GM23248 (cell line): ENCODE measurements around the gene SUFU. TPM values are rescaled to one million over a fixed set of nuclear protein-coding genes. Genes with fewer than 3 reads are reported as not detected.

Experiments
- DNase-seq: peaks from one replicate; pipeline ENCODE4 v3.0.0-alpha.2; 2015
- H2AFZ ChIP-seq: fragments of 200-600 bp; sonication (generic); 2 replicates; pipeline ENCODE4 v1.6.1; 2016; ENCODE audit warnings: antibody characterized with exemption
- H3F3A ChIP-seq: fragments of 200-600 bp; sonication (generic); 2 replicates; pipeline ENCODE4 v1.6.1; 2016; ENCODE audit warnings: mild to moderate bottlenecking, antibody characterized with exemption, mixed run types; ENCODE audit not compliant: insufficient read depth
- H3K27ac ChIP-seq: fragments of 200-600 bp; sonication (generic); 2 replicates; pipeline ENCODE4 v1.5.1; 2016; ENCODE audit warnings: mild to moderate bottlenecking
- H3K27me3 ChIP-seq: fragments of 200-600 bp; sonication (generic); replicated peaks from 2 replicates; pipeline ENCODE4 v1.6.1; 2016; ENCODE audit warnings: mild to moderate bottlenecking; ENCODE audit not compliant: insufficient read depth
- H3K36me3 ChIP-seq: fragments of 200-600 bp; sonication (generic); 2 replicates; pipeline ENCODE4 v1.6.1; 2016; ENCODE audit warnings: low read depth, mild to moderate bottlenecking
- H3K4me1 ChIP-seq: fragments of 200-600 bp; sonication (generic); 2 replicates; pipeline ENCODE4 v1.6.1; 2016; ENCODE audit warnings: mild to moderate bottlenecking; ENCODE audit not compliant: insufficient read depth
- H3K4me2 ChIP-seq: fragments of 200-600 bp; sonication (generic); one replicate; pipeline ENCODE4 v1.6.1; 2016; ENCODE audit warnings: mild to moderate bottlenecking; ENCODE audit not compliant: unreplicated experiment
- H3K4me3 ChIP-seq: fragments of 200-600 bp; sonication (generic); 2 replicates; pipeline ENCODE4 v1.5.1; 2016; ENCODE audit warnings: mild to moderate bottlenecking
- H3K79me2 ChIP-seq: fragments of 200-600 bp; sonication (generic); 2 replicates; pipeline ENCODE4 v1.6.1; 2016; ENCODE audit warnings: mild to moderate bottlenecking; ENCODE audit not compliant: insufficient read depth
- H3K9ac ChIP-seq: fragments of 200-600 bp; sonication (generic); 2 replicates; pipeline ENCODE4 v1.6.1; 2016; ENCODE audit warnings: mild to moderate bottlenecking
- H3K9me2 ChIP-seq: fragments of 200-600 bp; sonication (generic); 2 replicates; pipeline ENCODE4 v1.6.1; 2016; ENCODE audit warnings: mixed run types, mild to moderate bottlenecking, moderate library complexity; ENCODE audit not compliant: insufficient read depth
- H3K9me3 ChIP-seq: fragments of 200-600 bp; sonication (generic); one replicate; pipeline ENCODE4 v1.6.1; 2017; ENCODE audit warnings: low read depth
- H4K20me1 ChIP-seq: fragments of 200-600 bp; sonication (generic); 2 replicates; pipeline ENCODE4 v1.6.0; 2016; ENCODE audit not compliant: insufficient read depth
- EZH2 ChIP-seq: fragments of 200-600 bp; sonication (generic); IDR thresholded peaks from 2 replicates; pipeline ENCODE4 v1.6.1; 2018; ENCODE audit warnings: antibody characterized with exemption, mild to moderate bottlenecking; ENCODE audit not compliant: insufficient read depth, poor library complexity, severe bottlenecking
- EZH2phosphoT487 ChIP-seq: fragments of 200-600 bp; sonication (generic); IDR thresholded peaks from 2 replicates; pipeline ENCODE4 v1.6.1; 2018; ENCODE audit warnings: antibody characterized with exemption, moderate library complexity, mild to moderate bottlenecking, low read depth; ENCODE audit not compliant: insufficient read depth
- WGBS, 2 experiments: methylation state at CpG; one replicate each; pipeline ENCODE4 v1.1.6; 2015 to 2017; ENCODE audit warnings: low lambda C conversion rate in 2 of 2, low coverage in 1 of 2; ENCODE audit errors: missing lambda C conversion rate in 2 of 2; 5-methylcytosine and 5-hydroxymethylcytosine counted together
- in situ Hi-C: fragments of 300-500 bp; cut with MboI; formaldehyde crosslinking; loops from 2 replicates; pipeline ENCODE4 v1.15.0; 2020
- polyA plus RNA-seq: library from polyadenylated mRNA; unstranded; fragments of >200 nt; fragmentation: Nextera tagmentation; extraction: Ambion mirVana; gene quantifications from 2 replicates; pipeline ENCODE4 v1.2.1, GENCODE V29; 2016
- total RNA-seq: library from RNA; depleted of rRNA; stranded (reverse); fragments of >200 nt; shearing (Covaris generic); gene quantifications from 2 replicates; pipeline ENCODE4 v1.2.3, GENCODE V29; 2014

Gene SUFU
- total and polyA plus RNA-seq, 2 experiments from 2014 or later: 3.1 to 5.0 TPM

- no peaks in the 10 kb centered on the region for H3K9me2 ChIP-seq
- no peaks in the 10 kb centered on the region for H3K36me3 ChIP-seq
- no peaks in the 10 kb centered on the region for H3F3A ChIP-seq
- peaks cover 16% of the 10 kb centered on the region for H3K79me2 ChIP-seq
- no peak overlapping the region for H2AFZ ChIP-seq
- no peaks in the 10 kb centered on the region for H3K9me3 ChIP-seq
- no peak overlapping the region for H3K4me3 ChIP-seq
- in situ Hi-C loops: no loop called here
- no peak overlapping the region for H3K9ac ChIP-seq
- no peaks in the 10 kb centered on the region for H3K4me1 ChIP-seq
- WGBS, 2 experiments: 85 to 86% methylated on average over 8 of the region's 8 CpGs
- no peak overlapping the region for H3K27ac ChIP-seq
- no peak for TF ChIP-seq EZH2
- TF ChIP-seq EZH2phosphoT487: no peak
- H3K27me3 ChIP-seq: no peaks in the 10 kb centered on the region
- DNase-seq: no peak
- no peak overlapping the region for H3K4me2 ChIP-seq
- no peaks in the 10 kb centered on the region for H4K20me1 ChIP-seq
These were observed 62.0 kb downstream of the SUFU start for GRCh38 chr10:102565793-102566192.

DNA sequence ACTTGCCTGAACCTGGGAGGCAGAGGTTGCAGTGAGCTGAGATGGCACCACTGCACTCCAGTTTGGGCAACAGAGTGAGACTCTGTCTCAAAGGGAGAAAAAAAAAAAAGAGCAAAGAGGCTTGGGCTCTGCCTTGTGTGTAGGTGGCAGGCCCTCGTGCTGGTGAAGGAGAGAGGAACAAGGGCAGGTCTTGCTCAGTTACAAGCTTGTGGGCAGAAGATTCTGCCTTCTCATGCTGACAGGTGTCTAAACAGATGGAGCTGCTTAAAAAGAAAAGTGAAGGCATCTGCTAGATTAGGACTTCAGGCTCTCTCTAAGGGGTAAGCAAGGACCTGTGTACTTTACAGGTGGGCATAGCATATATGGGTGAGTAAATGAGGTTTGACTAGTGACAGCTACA is 75.0 kb downstream of the SUFU start:
- DNase-seq: no peak
- Histone ChIP-seq H3K9me3 (no peaks in the 10 kb centered on the region), H3K27ac (no peak overlapping the region), H3K9me2 (no peaks in the 10 kb centered on the region), H2AFZ (no peak overlapping the region), H3K27me3 (no peaks in the 10 kb centered on the region), H3K4me3 (no peak overlapping the region), H3K4me2 (no peak overlapping the region), H3K9ac (no peak overlapping the region), H3K36me3 (no peaks in the 10 kb centered on the region), H3K79me2 (peaks cover 40% of the 10 kb centered on the region), H4K20me1 (no peaks in the 10 kb centered on the region), H3F3A (no peaks in the 10 kb centered on the region), H3K4me1 (no peaks in the 10 kb centered on the region)
- no peak for TF ChIP-seq EZH2
- no peak for TF ChIP-seq EZH2phosphoT487
- WGBS, 2 experiments: 88 to 97% methylated on average over 1 of the region's 1 CpG
- in situ Hi-C loops: no loop called here

DNA sequence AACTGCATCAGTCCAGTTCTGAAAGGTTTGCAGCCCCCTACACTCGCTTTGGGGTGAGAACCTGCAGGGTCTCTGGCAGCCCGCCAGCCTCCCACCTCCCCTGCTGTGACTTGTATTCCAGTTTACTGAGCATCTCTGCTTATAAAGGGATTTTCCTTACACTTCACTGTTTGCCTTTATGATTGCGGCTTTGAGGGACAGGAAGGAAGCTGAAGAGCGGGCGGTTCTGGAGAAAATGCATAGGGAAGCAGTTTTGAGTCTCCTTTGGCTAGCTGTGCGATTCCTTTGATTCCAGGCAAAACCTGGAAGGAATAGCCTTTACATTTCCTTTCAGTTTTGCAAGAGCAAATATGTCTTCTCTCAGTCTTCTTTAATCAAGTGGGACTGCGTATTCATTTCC is 75.6 kb downstream of the SUFU start:
- H2AFZ ChIP-seq: 0 out of 2 replicates have a peak overlapping the region, but pooled peaks have one; percentile 43
- H3F3A ChIP-seq: peaks cover 3% of the 10 kb centered on the region; the same call in 1 of the 2 replicates
- H3K27ac ChIP-seq: no peak overlapping the region
- 0 out of 2 replicates have a peak overlapping the region, but pooled peaks have one; percentile 9 for H3K4me3 ChIP-seq
- no peak overlapping the region for H3K4me2 ChIP-seq
- WGBS, 2 experiments: 29 to 39% methylated on average over 7 of the region's 7 CpGs
- peaks cover 44% of the 10 kb centered on the region for H3K79me2 ChIP-seq
- in situ Hi-C loops: no loop called here
- TF ChIP-seq EZH2: no peak
- TF ChIP-seq EZH2phosphoT487: no peak
- H3K9me3 ChIP-seq: no peaks in the 10 kb centered on the region
- H3K9me2 ChIP-seq: no peaks in the 10 kb centered on the region
- no peaks in the 10 kb centered on the region for H3K27me3 ChIP-seq
- H4K20me1 ChIP-seq: no peaks in the 10 kb centered on the region
- H3K4me1 ChIP-seq: no peaks in the 10 kb centered on the region
- H3K9ac ChIP-seq: no peak overlapping the region
- DNase-seq: no peak
- H3K36me3 ChIP-seq: no peaks in the 10 kb centered on the region

DNA sequence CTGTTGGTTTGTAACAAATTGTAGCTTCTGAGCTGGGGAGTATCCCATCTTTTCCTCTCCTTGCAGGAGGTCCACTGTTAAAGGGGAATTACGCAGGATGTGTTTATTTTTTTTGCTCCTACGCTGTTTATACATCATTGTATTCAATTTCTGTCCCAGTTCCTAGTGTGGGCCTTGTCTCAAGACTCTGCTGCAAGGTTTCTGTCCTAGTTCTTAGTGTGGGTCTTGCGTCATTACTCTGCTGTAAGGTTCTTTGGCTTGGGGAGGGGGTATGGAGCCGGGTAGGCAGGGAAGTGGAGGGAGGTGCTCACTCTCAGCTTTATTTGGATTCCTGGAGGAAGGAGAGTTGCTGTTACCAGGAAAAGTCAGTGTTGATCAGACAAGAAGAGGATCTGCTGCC is 76.5 kb downstream of the SUFU start:
- Histone ChIP-seq H3K79me2 (peaks cover 45% of the 10 kb centered on the region), H2AFZ (no peak overlapping the region), H3K4me1 (no peaks in the 10 kb centered on the region), H3K4me3 (no peak overlapping the region), H3K4me2 (no peak overlapping the region), H3K36me3 (no peaks in the 10 kb centered on the region), H4K20me1 (no peaks in the 10 kb centered on the region), H3K27me3 (no peaks in the 10 kb centered on the region), H3K9ac (no peak overlapping the region), H3K27ac (no peak overlapping the region), H3F3A (peaks cover 8% of the 10 kb centered on the region), H3K9me3 (no peaks in the 10 kb centered on the region), H3K9me2 (no peaks in the 10 kb centered on the region)
- TF ChIP-seq EZH2phosphoT487: no peak
- WGBS, 2 experiments: 63 to 74% methylated on average over 4 of the region's 4 CpGs
- in situ Hi-C loops: no loop called here
- no peak for DNase-seq

GRCh38 chr10:102581401-102581800 is 77.6 kb downstream of the SUFU start:
- H3K4me2 ChIP-seq: no peak overlapping the region
- DNase-seq: no peak
- H3K4me3 ChIP-seq: no peak overlapping the region
- no peaks in the 10 kb centered on the region for H3K9me2 ChIP-seq
- peaks cover 8% of the 10 kb centered on the region for H3F3A ChIP-seq
- no peak for TF ChIP-seq EZH2phosphoT487
- TF ChIP-seq EZH2: no peak
- H3K36me3 ChIP-seq: no peaks in the 10 kb centered on the region
- peaks cover 55% of the 10 kb centered on the region for H3K79me2 ChIP-seq
- in situ Hi-C loops: no loop called here
- no peak overlapping the region for H2AFZ ChIP-seq
- 78 to 82% methylated on average over 8 of the region's 8 CpGs for WGBS, 2 experiments
- no peak overlapping the region for H3K27ac ChIP-seq
- H3K9ac ChIP-seq: no peak overlapping the region
- no peaks in the 10 kb centered on the region for H3K9me3 ChIP-seq
- H4K20me1 ChIP-seq: no peaks in the 10 kb centered on the region; the same call in 1 of the 2 replicates
- no peaks in the 10 kb centered on the region for H3K27me3 ChIP-seq
- no peaks in the 10 kb centered on the region for H3K4me1 ChIP-seq
